ENCODE data around the gene MMP17.
"Not testable (repeated sequence)": the region's sequence is repeated elsewhere in the genome, so short reads cannot be mapped to it uniquely, and the experiment has no call there.

Gene MMP17

GRCh38 chr12:131885543-131886057 is 57.4 kb downstream of the MMP17 start:
- TF ChIP-seq, protein P1, sequence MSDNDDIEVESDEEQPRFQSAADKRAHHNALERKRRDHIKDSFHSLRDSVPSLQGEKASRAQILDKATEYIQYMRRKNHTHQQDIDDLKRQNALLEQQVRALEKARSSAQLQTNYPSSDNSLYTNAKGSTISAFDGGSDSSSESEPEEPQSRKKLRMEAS (IDR thresholded peaks at IDR 0.05; ENCODE audit: low read depth, low read length): no peak
- no peak for TF ChIP-seq POLR2A (IDR thresholded peaks at IDR 0.05; ENCODE audit: extremely low read depth, insufficient read length)
- TF ChIP-seq MYC (IDR thresholded peaks at IDR 0.05; ENCODE audit: low read depth, low read length): no peak
- TF ChIP-seq CTCF (IDR thresholded peaks at IDR 0.05; ENCODE audit: low read depth, low read length): no peak
- no peak overlapping the region for H3K4me3 ChIP-seq (ENCODE audit: low read depth, low read length)
- DNase-seq (ENCODE audit: low read depth): no peak

DNA sequence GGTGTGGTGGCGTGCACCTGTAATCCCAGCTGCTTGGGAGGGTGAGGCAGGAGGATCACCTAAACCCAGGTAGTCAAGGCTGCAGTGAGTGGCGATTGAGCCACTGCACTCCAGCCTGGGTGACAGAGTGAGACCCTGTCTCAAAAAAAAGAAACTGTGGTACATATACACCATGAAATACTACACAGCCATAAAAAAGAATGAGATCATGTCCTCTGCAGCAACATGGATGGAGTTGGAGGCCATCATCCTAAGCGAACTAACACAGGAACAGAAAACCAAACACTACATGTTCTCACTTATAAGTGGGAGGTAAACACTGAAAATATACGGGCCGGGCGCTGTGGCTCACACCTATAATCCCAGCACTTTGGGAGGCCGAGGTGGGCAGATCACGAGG is 63.5 kb downstream of the MMP17 start:
- not testable (repeated sequence) for H3K4me3 ChIP-seq (ENCODE audit: low read depth, low read length); DNase-seq (ENCODE audit: low read depth)

DNA sequence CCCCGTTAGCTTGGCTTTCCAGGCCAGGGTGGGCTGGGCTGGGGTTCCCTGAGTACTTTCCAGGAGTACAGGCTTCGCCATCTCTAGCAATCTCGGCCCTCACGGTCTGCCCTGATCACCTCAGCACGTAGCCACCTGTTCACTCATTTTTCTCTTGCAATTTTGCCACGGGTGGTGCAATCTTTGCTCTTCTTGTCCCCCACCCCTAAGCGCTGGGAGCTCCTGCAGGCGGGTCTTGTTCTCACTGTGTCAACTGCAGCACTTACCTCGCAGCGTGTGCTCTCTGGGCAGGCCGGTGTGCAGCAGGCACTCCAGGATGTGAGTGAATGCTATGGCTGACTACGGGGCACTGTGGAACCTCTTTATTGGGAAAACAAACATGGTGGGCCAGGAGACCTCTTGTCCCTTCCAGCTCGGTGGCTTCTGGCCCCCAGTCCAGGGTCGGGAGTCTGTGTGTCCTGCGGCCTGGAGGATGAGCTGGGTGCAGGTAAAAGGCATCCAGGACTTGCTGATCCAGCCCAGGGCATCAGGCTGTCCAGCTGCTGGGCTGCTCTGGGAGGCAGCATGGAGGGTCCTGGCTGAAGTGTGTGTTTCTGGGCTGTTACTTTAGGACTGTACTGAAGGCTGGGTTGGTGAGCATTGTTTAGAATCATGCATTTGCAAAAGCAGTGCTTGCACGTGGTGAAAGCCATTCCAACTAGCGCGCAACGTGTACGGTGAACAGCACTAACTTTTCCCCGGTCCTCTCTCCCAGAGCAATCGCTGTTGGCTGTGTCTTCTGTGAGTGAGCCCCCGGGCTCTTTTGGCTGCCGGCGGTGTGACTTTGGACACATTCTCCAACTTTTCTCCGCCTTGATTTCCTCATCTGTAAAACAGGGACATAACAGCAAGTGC is 64.8 kb downstream of the MMP17 start:
- no peak overlapping the region for H3K4me3 ChIP-seq (ENCODE audit: low read depth, low read length)
- no peak for TF ChIP-seq CTCF (IDR thresholded peaks at IDR 0.05; ENCODE audit: low read depth, low read length)
- no peak for TF ChIP-seq MYC (IDR thresholded peaks at IDR 0.05; ENCODE audit: low read depth, low read length)
- no peak for TF ChIP-seq POLR2A (IDR thresholded peaks at IDR 0.05; ENCODE audit: extremely low read depth, insufficient read length)
- TF ChIP-seq, protein P1 (IDR thresholded peaks at IDR 0.05; ENCODE audit: low read depth, low read length): no peak
- DNase-seq (ENCODE audit: low read depth): no peak

GRCh38 chr12:131893605-131894312 is 65.6 kb downstream of the MMP17 start:
- TF ChIP-seq MYC (IDR thresholded peaks at IDR 0.05; ENCODE audit: low read depth, low read length) (no peak), POLR2A (IDR thresholded peaks at IDR 0.05; ENCODE audit: extremely low read depth, insufficient read length) (no peak), CTCF (IDR thresholded peaks at IDR 0.05; ENCODE audit: low read depth, low read length) (no peak)
- TF ChIP-seq, protein P1 (IDR thresholded peaks at IDR 0.05; ENCODE audit: low read depth, low read length): no peak
- no peak overlapping the region for H3K4me3 ChIP-seq (ENCODE audit: low read depth, low read length)
- DNase-seq (ENCODE audit: low read depth): no peak

- peak within 1 kb of the TSS; percentile 45 for H3K4me3 ChIP-seq (ENCODE audit: low read depth, low read length)
- TF ChIP-seq POLR2A (IDR thresholded peaks at IDR 0.05; ENCODE audit: extremely low read depth, insufficient read length) (peak; percentile 87), MYC (IDR thresholded peaks at IDR 0.05; ENCODE audit: low read depth, low read length) (no peak)
- DNase-seq (ENCODE audit: low read depth): peak; percentile 92
Measured at GRCh38 chr12:131894313-131894860, 66.2 kb downstream of the MMP17 start, which contains the start of gene ULK1. Gene ULK1, plus strand, starts transcription at chr12:131894622. Its CDS starts 380 bp downstream, at chr12:131895002.

DNA sequence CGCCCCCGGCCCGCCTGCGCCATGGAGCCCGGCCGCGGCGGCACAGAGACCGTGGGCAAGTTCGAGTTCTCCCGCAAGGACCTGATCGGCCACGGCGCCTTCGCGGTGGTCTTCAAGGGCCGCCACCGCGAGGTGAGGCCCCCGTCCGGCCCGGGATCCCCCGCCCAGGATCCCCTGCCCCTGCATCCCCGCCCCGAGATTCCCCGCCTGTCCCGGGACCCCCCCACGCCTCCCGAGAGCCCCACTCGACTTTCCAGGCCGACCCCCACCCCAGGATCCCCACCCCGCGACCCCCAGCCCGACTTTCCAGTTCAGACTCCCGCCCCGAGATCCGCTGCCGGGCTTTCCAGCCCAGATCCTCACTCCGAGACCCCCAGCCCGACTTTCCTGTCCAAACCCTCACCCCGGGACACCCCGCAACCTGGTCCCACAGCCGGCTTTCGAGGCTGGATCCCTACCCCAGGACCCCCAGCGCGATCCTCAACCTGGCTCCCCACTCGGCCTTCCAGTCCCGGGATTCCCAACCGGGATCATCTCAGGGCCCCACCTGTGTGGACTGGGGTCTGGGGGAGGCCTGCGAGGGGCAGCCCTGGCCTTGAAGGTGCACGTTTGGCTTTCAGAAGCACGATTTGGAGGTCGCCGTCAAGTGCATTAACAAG is 66.9 kb downstream of the MMP17 start:
- peak; percentile 49 for DNase-seq (ENCODE audit: low read depth)
- H3K4me3 ChIP-seq (ENCODE audit: low read depth, low read length): peak overlapping the region; percentile 38
- TF ChIP-seq CTCF (IDR thresholded peaks at IDR 0.05; ENCODE audit: low read depth, low read length): no peak
- TF ChIP-seq, protein P1 (IDR thresholded peaks at IDR 0.05; ENCODE audit: low read depth, low read length): no peak
- TF ChIP-seq MYC (IDR thresholded peaks at IDR 0.05; ENCODE audit: low read depth, low read length): no peak
- TF ChIP-seq POLR2A (IDR thresholded peaks at IDR 0.05; ENCODE audit: extremely low read depth, insufficient read length): no peak

Data from NB4 (cell line).